NT2/D1 (cell line): ENCODE data around the gene GUCY1A2.

Experiments
- DNase-seq: peaks from one replicate; pipeline ENCODE4 v3.0.0-alpha.2; 2011; ENCODE audit warnings: low read depth, low spot score
- H3K27me3 ChIP-seq: 2 replicates; pipeline ENCODE4 v1.6.0; 2011; ENCODE audit warnings: mild to moderate bottlenecking; ENCODE audit not compliant: insufficient read length, insufficient read depth
- H3K36me3 ChIP-seq: 2 replicates; pipeline ENCODE4 v1.6.1; 2011; ENCODE audit warnings: mild to moderate bottlenecking, low read length, mixed read lengths; ENCODE audit not compliant: insufficient read depth, insufficient read length
- H3K4me1 ChIP-seq: 2 replicates; pipeline ENCODE4 v1.5.1; 2011; ENCODE audit not compliant: insufficient read depth, insufficient read length
- H3K4me3 ChIP-seq: 2 replicates; pipeline ENCODE4 v1.5.1; 2011; ENCODE audit warnings: low read depth; ENCODE audit not compliant: insufficient read length
- H3K9ac ChIP-seq: 2 replicates; pipeline ENCODE4 v1.6.0; 2011; ENCODE audit warnings: low read depth; ENCODE audit not compliant: insufficient read length
- H3K9me3 ChIP-seq: 2 replicates; pipeline ENCODE4 v1.5.1; 2011; ENCODE audit warnings: mild to moderate bottlenecking, low read length; ENCODE audit not compliant: insufficient read depth
- SUZ12 ChIP-seq: IDR thresholded peaks from 2 replicates; pipeline ENCODE4 v1.6.1; 2011; ENCODE audit not compliant: insufficient read length, insufficient read depth; ENCODE audit errors: extremely low read depth
- YY1 ChIP-seq: IDR thresholded peaks from 2 replicates; pipeline ENCODE4 v1.6.1; 2011; ENCODE audit not compliant: insufficient read length, insufficient read depth
- ZNF274 ChIP-seq: IDR thresholded peaks from 2 replicates; pipeline ENCODE4 v1.6.1; 2011; ENCODE audit warnings: mild to moderate bottlenecking, low read depth, low read length

Gene GUCY1A2

DNA sequence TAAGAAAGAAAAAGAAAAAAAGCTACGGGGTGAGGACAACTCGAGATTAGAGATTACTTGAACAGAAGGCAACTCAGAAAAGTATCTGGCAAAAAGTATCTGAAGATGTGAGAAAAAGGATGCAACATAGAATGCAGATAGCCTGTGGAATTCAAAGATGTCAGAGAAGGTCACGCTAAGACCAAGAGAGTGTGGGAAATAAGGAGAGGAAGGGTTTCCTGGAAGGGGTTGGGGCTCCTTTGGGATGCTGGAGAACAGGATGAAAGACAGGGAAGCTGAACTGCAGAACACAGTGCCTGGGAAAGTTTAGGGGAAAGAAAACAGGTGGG is 1.2 kb downstream of the GUCY1A2 start:
- Histone ChIP-seq H3K4me3 (peak overlapping the region; percentile 27), H3K27me3 (peaks cover 13% of the 10 kb centered on the region), H3K36me3 (no peaks in the 10 kb centered on the region), H3K9ac (no peak overlapping the region), H3K4me1 (no peaks in the 10 kb centered on the region), H3K9me3 (no peaks in the 10 kb centered on the region)
- TF ChIP-seq ZNF274 (no peak), YY1 (no peak), SUZ12 (no peak)
- no peak for DNase-seq

DNA sequence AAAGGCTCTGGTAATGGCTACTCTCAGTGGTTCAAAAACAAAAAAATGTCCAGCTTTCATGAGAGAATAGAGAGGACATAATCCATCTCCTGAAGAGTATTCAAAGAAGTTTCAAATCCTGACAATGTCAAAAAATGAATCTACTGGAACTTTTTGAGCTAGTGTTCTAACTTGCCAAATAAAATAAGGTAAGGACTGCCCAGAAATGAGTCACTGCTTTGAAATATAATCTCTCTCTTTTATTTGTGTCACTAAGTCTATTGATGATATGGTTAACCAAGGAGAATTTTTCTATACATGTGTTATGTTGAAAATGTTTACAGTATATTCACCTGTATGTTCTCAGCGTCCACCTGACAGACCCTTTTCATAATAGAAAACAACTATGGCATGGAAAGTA is 3.4 kb downstream of the GUCY1A2 start:
- Histone ChIP-seq H3K9ac (no peak overlapping the region), H3K4me3 (no peak overlapping the region), H3K36me3 (no peaks in the 10 kb centered on the region), H3K4me1 (no peaks in the 10 kb centered on the region), H3K9me3 (no peaks in the 10 kb centered on the region), H3K27me3 (peaks cover 13% of the 10 kb centered on the region)
- no peak for DNase-seq
- TF ChIP-seq SUZ12 (no peak), YY1 (no peak), ZNF274 (no peak)

DNA sequence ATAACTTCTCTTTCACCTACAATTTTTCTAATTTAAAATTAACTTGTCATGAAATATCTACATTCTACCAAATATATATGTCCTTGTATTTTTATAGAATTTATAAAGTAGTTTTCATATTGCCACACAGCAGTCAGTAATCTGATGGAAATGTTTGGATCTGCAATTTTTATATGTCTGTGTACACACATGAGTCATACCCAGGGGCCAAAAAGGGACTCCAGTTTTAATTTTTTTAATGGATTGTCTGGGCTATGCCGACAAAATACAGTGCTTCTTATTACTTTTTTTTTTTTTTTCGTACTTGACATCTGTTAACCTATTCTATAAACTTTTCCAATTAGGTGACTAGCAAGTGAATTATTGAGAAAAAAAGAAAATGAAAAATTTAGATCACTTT is 6.3 kb downstream of the GUCY1A2 start:
- no peak for DNase-seq
- TF ChIP-seq YY1, result no peak
- no peak for TF ChIP-seq SUZ12
- no peak for TF ChIP-seq ZNF274
- no peaks in the 10 kb centered on the region for H3K4me1 ChIP-seq
- no peaks in the 10 kb centered on the region for H3K27me3 ChIP-seq
- H3K4me3 ChIP-seq, result no peak overlapping the region
- no peak overlapping the region for H3K9ac ChIP-seq
- H3K9me3 ChIP-seq, result no peaks in the 10 kb centered on the region
- no peaks in the 10 kb centered on the region for H3K36me3 ChIP-seq

DNA sequence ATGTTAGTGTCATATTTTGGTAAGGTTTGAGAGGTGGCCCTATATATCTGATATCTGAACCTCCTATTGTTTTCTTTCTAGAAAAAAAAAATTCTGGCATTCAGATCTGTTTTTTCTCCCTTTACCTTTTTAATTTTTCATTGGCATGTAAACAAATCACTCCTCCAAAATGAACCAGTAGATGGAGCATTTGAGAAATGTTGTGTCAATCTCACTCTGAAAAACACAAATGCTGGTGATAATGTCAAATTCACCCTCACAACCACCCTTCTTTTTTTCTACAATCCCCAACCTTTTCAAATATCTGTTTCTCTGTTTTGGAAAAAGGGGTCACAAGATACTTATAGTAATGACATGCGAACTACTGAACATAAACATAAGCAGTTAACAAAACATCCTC is 9.1 kb downstream of the GUCY1A2 start:
- TF ChIP-seq YY1 (no peak), ZNF274 (no peak), SUZ12 (no peak)

DNA sequence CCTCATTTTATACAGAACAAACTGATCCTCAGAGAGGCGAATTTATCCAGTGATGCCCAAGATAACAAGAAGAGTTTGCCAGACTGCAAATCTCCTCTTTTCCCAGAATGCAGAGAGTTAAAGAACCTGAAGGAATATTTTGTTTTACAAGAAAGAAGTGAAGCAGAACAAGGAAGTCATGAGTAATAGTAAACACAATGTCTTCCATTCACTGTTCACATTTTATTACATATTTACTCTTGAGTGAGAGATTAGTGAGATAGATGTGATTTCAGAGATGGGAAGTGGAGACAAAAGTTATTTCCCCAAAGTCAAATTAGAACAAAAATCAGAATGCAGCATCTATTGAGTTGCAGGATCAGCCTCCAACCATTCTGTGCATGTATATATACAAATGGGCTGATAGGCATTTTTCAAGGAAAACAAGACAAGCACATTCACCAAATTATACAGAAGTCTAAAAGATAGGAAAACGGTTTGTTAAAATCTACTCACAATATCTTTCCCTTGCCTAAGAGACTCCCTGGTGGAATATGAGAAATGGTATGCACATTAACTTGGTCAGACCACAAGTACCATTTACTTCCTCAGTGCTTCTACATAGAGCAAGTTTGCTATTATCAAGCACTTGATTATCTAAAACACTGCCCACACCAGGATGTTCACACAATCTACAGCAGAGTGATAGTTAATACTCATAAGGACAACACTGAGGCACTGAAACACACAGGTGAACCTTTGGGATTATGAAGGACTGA is 12.0 kb downstream of the GUCY1A2 start:
- no peak for DNase-seq
- Histone ChIP-seq H3K27me3 (no peaks in the 10 kb centered on the region), H3K9me3 (no peaks in the 10 kb centered on the region), H3K9ac (no peak overlapping the region), H3K36me3 (no peaks in the 10 kb centered on the region), H3K4me3 (no peak overlapping the region), H3K4me1 (no peaks in the 10 kb centered on the region)
- TF ChIP-seq ZNF274 (no peak), YY1 (no peak), SUZ12 (no peak)

More for the DNA sequence above, 9.1 kb downstream of the GUCY1A2 start:
- Histone ChIP-seq H3K27me3 (no peaks in the 10 kb centered on the region), H3K4me1 (no peaks in the 10 kb centered on the region), H3K9me3 (no peaks in the 10 kb centered on the region), H3K4me3 (no peak overlapping the region), H3K36me3 (no peaks in the 10 kb centered on the region), H3K9ac (no peak overlapping the region)
- DNase-seq, result no peak

DNA sequence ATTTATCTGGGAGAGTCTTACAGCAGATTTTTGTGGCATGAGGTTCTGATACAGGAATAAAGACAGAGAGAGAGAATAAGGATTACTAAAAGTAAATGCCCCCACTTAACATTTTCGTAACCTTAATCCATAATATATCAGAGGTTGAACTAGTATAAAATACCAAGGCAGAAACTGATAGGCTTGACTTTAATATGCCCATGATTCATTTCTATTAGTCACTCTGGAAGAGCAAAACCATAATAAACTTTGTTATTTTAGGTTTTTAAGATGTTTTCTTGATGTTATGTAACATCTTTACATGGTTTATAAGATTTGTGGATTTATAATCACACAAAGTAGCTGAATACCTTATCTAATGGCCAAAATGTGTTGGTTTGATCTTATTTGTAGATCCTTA is 19.1 kb downstream of the GUCY1A2 start:
- no peak for DNase-seq
- Histone ChIP-seq H3K27me3 (no peaks in the 10 kb centered on the region), H3K9me3 (no peaks in the 10 kb centered on the region), H3K36me3 (no peaks in the 10 kb centered on the region), H3K4me1 (no peaks in the 10 kb centered on the region), H3K4me3 (no peak overlapping the region), H3K9ac (no peak overlapping the region)
- no peak for TF ChIP-seq ZNF274
- no peak for TF ChIP-seq SUZ12
- TF ChIP-seq YY1, result no peak

DNA sequence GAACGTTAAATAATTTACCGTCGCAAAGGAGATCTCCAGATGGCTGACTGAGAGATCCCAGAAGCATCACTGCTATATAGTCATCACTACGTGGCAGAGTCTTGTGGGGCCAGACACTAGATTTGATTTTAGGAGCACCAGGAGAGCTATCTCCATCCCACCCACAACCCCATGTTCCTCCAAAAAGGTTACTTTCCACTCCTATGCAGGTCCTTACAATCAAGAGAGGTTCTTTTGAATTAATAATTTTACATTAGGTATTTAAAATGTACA is 19.4 kb downstream of the GUCY1A2 start:
- no peaks in the 10 kb centered on the region for H3K36me3 ChIP-seq
- no peaks in the 10 kb centered on the region for H3K9me3 ChIP-seq
- TF ChIP-seq YY1 (no peak), ZNF274 (no peak), SUZ12 (no peak)
- H3K4me1 ChIP-seq, result no peaks in the 10 kb centered on the region
- no peak overlapping the region for H3K9ac ChIP-seq
- H3K4me3 ChIP-seq, result no peak overlapping the region
- H3K27me3 ChIP-seq, result no peaks in the 10 kb centered on the region
- no peak for DNase-seq

DNA sequence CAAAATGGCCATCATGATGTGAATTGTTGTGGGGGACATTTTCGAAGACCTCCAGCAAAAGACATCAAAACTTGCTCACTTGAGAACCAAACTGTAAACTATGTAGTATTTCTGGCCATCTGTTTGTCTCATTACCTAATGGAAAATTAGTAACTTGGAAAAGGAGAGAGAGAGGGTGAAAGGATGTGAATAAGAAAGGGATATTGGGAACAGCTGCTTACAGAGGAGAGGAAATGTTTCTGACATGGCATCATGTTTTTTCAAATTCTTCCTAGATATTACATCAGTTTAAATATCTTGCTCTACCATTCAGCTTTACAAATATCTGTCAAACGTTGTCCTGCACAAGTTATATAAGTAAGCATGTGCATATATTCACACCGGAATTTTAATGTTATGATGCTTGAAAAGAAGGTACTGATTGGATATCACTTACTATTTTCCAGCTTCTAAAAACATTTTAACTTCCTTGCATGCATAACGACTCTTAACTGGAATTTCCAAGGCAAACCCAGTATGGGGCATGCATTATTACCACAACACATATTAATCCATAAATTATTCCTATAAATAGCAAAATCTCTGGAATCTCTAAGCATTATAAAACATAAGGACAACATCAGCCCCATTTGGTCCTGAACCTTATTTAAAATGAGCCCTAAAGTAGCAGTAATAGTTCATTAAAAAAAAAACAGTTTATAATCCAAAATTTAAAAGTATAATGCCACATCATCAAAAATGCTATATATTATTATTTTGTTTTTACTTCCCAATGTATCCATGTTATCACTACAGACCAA is 20.0 kb downstream of the GUCY1A2 start:
- Histone ChIP-seq H3K4me3 (no peak overlapping the region), H3K9ac (no peak overlapping the region), H3K36me3 (no peaks in the 10 kb centered on the region), H3K9me3 (no peaks in the 10 kb centered on the region), H3K27me3 (no peaks in the 10 kb centered on the region), H3K4me1 (no peaks in the 10 kb centered on the region)
- DNase-seq, result no peak
- no peak for TF ChIP-seq SUZ12
- TF ChIP-seq YY1, result no peak
- TF ChIP-seq ZNF274, result no peak
